Left colon (tissue), 2 donors: ENCODE measurements around the gene TSPAN32. TPM values are rescaled to one million over a fixed set of nuclear protein-coding genes. Genes with fewer than 3 reads are reported as not detected.

ENCODE experiments used
- ATAC-seq: fragments of 200-7000 bp; cut with Tn5 transposase; one replicate; pipeline ENCODE4 v1.9.1; 2020; ENCODE audit warnings: mild to moderate bottlenecking, moderate library complexity
- DNase-seq, 2 donors: peaks; one replicate each; pipeline ENCODE4 v3.0.0-alpha.2; 2020
- intact Hi-C, 2 donors: fragments of 100-400 bp; cut with DNase I in 1 of 2; cut with micrococcal nuclease in 1 of 2; formaldehyde crosslinking; loops; one replicate each; pipeline versions ENCODE4 v1.11.2 to v1.14.0; 2022; cut with DNase I, micrococcal nuclease
- total RNA-seq, 2 donors: library from RNA; stranded (reverse); fragmentation: NEBNext Ultra II Directional; extraction: Animal tissue kit (Norgen Biotek cat#: 25700); gene quantifications; one replicate each; pipeline ENCODE4 v1.2.1, GENCODE V29; 2021
- donor health status: DM: no; HTN: no; CAD: no.
- donor health status: DM: yes; HTN: yes; CAD: no.

TSPAN32 gene
- total RNA-seq, 2 donors from 2014 or later, result 1.3 TPM; not detected in 1

DNA sequence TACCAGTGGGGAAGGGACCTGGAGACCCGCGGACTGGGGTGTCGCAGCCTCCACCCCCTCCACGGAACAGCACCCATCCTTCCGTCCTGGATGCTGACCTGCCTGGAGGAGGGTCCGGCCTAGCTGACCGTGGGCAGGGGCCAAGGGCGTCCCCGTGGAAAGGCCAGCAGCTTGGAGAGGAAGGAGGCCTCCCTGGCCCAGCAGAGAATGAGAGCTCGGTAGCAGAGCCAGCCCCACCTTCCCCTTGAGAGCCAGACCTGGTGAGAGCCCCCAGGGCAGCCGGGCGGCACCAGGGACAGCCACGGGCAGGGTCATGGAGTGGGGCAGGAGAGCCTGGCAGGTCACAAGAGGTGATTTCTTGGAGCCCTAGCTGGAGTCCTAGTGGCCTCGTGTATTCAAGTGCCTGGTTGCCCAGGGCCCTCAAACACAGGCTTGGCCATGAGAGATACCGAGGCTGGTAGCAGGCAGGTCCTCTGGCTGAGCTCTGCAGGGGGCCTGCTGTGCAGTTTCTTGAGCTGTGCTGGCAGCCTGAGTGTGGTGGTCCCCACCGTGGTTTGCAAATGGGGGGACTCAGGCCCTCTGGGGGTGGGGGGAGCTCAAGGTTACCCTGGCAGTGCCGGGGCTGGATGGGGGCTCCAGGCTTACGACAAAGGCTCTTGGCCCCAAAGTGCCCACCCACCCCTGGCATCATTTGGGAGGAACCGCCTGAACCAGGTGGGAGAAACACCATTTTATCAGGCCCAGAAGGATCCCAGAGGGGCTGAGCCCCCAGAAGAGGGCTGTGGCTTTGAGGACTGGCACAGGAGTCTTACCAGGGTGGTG is 7.6 kb downstream of the TSPAN32 start:
- no peak for DNase-seq
- no peak for ATAC-seq
- intact Hi-C loops, result loop anchor here in 1 of 2 donors (5.0 kb wide), 1 partner anchor 113 kb away; no protein-coding TSS in a partner anchor

DNA sequence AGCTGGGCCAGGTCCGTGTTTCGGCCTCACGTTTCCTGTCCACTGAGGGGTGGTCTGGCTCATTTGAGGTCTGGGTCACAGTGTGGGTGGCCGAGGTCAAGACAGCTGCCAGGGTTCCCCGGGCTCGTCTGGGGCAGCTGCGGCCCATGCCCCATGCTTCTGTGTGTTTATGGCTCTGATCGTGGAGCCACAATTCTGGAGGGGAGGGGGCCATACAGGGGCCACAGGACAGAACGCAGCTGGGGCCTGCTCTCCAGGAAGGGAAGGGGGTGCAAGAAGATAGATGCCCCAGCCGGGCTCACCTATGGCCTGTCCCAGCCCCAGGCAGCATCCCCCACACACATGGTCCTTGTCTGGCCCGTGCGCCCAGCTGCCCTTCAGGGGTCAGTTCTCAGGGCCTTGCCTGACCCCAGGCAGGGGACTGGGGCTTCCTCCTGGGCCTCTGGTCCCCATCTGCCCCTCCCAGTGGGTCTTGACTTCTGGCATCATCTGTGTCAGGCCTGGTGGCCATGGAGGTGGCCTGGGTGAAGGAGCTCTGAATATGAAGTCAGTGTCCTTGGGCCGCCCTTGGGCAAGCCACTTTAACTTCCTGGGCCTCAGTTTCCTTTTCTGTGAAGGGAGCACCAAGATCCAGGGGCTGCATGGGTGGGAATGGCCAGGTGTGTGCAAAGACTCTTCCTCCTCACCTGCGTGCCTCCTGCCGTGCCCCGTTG is 8.4 kb downstream of the TSPAN32 start:
- intact Hi-C loops, result no loop called here
- ATAC-seq (no peak), DNase-seq (no peak)

DNA sequence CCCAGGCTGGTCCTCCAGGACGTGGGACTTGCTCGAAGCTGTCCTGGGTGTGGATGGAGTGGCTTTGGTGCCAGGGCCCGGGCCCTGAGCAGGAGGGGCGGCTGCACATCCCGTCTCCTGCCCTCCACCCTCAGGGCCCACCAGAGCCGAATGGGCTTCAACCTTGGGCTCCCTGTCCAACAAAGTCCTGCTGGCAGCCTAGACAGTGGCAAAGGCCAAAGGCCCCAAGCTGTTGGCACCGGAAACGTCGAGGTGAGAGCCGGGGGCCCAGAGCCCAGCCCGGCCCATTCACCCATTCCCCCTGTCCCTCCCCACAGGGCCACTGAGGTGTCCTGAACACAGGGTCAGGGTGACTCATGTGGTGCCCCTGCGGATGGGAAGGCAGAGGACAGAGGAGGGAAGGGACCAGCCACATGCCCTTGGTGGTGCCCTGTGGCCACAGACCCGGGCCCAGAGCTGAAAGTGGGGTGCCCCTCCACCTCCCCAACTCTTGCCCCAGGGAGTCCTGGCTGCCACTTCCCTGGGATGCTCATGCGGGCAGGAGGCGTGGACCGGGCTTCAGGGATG is 9.1 kb downstream of the TSPAN32 start:
- ATAC-seq, result no peak
- intact Hi-C loops, result no loop called here
- DNase-seq, result no peak

DNA sequence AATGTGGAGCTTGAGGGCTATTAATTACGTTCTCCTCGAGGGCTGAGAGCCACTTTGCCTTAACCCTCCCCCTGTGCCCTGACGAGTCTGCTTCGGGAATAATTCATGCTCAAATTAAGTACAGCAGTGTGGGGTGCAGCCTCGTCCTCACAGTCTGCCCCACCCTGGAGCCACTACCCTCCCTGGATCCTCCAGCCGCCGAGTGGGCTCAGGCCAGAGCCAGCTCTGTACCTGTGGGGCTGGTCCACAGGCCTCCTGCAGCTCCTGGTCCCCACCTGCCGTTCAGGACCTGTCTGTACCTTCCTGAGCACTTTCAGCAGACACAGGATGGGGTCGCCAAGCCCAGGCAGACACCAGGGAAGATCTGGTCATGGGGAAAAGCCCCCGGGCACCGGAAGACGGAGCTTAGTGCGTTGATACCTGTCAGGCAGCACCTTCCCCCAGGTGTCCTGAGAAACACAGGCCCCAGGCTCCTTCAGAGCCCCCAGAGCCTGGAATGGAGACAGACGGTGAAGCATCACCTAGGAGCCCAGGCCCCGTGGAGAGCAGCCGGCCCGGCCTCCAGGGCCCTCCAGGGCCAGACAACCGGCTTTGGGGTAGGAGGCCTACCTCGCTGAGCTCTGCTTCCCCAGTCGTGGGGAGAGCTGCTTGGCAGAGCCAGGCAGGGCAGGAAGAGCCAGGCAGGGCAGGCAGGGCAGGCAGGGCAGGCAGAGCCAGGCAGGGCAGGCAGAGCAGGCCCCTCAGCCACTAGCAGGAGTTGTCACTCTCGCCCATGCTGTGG is 9.7 kb downstream of the TSPAN32 start:
- intact Hi-C loops, result no loop called here
- ATAC-seq (no peak), DNase-seq (no peak)

DNA sequence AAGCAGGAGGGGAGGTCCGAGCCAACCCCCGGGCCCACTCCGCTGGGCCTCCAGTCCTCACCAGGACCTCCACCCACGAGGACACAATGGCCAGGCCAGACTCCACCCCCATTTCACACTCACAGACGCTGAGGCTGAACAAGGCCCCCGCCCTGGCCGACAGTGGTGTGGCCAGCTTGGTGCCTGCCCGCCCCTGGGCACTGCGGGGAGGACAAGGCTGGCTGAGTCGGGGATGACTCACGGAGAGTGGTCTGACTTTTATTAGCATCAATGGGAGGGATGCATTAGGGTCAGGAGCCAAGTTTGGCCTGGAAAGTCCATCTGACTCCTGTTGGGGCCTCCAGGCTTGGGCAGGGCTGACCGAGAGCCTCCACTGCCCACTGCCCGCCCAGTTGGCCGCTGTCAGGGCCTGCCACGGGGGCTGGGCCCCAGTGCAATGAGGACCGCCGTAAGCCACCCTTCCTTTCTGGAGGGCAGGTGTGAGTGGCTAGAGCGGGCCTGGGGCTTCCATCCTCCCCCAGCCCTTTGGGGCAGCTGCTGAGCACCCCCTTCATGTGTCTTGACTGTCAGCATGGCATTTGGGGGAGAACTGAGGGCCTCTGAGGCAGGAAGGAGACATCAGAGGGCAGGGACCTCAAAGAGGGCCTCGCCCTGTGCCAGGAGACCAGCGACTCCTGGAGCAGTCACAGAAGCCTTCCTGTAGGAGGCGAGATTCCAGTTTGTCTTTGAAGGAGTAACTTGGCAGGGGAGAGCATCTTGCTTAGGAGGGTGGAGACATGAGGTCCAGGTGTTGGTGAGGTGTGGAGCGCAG is 10.6 kb downstream of the TSPAN32 start:
- peak in 1 of 2 donors; percentile 27 for DNase-seq
- ATAC-seq, result no peak

DNA sequence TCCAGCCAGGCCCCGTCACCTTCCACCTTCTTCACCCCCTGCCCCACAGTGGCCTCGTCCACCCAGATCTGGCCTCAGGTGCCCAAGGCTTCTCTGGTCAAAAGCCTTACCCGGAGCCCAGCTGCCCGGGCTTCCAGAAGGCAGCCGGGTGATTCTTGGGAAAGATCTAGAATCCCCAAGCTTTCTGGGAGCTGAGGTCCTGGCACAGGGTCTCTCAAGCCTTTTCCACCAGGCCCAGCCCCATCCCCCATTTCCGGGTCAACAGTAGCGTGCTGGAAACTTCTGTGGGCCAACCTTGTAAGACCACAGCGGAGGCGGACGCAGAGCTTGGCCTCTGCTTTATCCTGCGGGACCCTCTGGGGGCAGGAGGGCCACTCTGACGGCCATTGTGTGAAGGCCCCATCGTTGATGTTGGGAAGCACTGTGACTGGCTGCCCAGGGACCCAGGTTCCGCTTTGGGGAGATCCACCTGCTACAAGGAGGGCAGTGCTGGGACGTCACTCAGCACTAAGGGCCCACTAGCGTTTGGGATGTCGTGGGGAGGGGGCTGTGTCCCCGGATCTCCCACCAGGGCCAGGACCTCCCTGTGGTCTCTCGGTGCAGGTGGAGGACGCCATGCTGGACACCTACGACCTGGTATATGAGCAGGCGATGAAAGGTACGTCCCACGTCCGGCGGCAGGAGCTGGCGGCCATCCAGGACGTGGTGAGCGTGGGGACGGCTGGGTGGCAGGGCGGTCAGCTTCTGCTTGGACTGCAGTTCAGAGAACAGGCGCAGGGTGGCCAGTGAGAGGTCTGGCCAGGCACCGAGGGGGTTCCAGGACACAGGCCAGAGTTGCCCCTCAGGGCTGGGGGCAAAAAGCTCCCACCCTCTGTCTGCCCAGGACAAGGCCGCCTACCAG is 11.5 kb downstream of the TSPAN32 start:
- DNase-seq (no peak), ATAC-seq (no peak)
- intact Hi-C loops, result no loop called here

More for the DNA sequence above, 10.6 kb downstream of the TSPAN32 start:
- intact Hi-C loops, result no loop called here

DNA sequence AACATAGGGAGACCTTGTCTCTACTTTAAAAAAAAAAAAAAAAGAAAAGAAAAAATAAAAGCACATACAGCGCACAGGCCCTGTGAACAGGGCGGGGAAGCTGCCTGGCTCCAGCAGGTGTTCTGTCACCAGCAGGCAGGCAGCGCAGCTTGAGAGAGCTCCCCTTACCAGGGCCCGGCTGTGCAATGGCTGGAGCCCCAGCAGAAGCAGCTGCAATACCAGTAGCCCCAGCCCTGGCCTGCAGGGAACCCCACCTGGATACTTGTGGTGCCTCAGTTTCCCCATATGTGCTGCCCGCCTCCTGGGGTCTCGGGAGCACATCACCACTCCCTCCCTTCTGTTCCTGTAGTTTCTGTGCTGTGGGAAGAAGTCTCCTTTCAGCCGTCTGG is 12.3 kb downstream of the TSPAN32 start:
- DNase-seq, result no peak
- intact Hi-C loops, result no loop called here
- ATAC-seq, result no peak

DNA sequence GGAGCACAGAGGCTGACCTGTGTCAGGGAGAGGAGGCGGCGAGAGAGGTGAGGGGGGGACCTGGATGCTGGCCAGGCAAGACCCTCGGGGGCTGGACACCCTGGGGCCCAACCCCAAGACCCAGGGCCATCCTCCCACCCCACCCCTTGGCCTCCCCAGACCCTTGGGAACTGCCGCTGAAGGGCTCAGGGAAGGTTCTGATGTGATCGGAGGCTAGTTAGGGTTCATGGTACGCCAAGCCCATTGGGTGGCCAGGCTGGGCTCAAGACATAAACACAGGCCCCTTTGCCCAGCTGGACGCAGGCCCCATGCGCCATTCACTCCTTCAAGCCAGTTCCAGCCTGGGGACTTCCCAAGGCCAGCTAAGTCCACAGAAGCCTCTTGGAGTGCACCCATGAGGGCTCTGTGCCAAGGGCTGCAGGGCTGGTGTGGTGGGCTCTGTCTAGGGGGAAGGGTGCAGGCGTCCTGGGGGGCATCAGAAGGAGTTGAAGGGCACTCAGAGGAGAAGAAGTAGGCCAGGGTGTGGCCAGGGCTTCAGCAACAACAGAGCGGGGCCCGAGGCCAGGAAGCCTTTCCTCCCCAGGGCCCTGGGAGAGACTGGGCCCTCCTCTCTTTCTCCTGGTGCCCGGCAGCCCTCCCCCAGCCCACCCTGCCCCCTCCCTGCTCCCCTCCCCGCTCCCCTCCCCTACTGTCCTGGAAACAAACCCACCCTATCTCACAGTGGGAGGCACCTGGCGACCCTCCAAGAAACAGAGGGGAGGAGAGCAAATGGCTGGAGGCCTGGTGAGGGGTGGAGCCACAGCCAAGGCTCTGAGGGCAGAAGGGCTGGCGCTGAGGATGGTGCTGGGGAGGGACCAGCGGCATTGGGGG is 12.9 kb downstream of the TSPAN32 start:
- DNase-seq, result peak; percentile 70 to 85
- peak; percentile 49 for ATAC-seq
- intact Hi-C loops, result no loop called here

DNA sequence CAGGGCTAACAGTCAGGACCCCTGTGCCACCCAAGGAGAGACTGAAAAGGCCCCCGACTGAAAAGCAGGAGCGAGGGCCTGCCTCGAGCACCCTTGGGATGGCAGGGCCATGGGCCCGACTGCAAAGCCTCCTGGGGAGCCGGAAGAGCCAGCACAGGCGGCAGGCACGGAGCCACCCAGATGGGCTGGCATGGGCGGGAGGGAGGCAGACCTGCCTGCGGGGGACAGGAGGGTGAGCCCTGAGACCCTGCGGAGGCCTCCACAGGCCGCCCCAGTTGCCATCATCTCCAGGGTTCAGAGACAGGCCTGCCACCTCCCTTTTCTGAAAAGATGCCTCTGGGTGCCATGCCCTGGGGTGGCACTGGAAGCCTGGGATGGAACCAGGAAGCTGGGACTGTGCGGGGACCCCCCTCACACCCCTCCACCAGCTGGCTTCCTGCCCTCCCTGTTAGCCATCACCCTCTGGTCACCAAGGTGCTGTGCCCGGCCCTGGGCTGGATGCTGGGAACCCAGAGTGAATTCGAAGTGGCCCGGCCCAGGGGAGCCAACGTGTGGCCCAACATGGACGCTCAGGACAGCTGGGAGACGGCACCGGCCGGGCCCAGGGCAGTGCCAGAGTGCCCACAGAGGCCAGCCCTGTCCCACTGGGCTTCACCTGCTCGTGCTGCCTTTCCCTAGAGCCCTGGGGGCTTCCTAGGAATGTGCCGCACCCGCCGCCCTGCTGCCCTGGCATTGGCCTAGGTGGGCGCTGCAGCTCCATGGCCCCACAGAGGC is 13.8 kb downstream of the TSPAN32 start:
- intact Hi-C loops, result no loop called here
- DNase-seq (no peak), ATAC-seq (peak; percentile 6)

DNA sequence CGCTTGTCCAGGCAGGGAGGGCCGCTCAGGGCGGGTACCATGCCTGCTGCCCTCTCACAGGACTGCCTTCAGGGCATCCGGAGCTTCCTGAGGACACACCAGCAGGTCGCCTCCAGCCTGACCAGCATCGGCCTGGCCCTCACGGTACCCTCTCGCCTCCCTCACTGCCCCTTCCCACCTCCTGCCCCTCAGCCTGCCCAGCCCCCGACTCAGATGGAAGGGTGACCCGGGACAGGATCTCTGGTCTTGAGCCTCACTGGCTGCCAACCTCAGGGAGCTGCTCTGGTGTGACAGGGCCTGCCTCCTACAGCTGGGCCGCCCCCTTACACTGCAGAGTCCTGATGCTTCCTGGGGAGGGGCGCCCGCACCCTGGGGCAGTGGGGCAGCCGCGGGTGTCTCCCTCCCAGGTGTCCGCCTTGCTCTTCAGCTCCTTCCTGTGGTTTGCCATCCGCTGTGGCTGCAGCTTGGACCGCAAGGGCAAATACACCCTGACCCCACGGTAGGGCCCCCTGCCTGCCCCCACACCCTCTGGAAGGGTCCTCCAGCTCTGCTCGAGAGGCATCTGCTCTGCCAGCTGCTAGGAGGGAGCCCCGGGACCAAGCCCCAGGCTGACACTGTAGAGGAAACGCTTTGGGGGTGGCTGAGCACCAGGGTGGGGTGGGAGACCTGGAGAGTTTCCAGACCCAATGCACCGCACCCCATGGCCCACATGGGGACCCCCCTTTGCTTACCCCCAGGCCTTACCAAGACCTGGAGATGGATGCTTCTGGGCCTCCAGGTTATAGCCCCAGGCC is 14.6 kb downstream of the TSPAN32 start:
- no peak for DNase-seq
- no peak for ATAC-seq
- intact Hi-C loops, result no loop called here

DNA sequence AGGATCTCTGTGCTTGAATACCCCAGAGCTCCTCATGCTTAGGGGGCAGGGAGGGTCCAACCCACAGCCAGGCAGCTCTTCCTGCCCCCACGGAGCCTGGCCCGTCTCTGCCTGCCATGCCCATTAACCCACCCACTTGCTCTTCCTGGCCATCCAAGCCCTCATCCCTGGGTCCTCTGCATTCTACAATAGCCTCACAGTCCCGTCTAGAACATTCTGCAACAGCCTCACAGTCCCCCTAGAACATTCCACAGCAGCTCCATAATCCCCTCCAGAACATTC is 15.1 kb downstream of the TSPAN32 start:
- no peak for ATAC-seq
- DNase-seq, result no peak
- intact Hi-C loops, result no loop called here

DNA sequence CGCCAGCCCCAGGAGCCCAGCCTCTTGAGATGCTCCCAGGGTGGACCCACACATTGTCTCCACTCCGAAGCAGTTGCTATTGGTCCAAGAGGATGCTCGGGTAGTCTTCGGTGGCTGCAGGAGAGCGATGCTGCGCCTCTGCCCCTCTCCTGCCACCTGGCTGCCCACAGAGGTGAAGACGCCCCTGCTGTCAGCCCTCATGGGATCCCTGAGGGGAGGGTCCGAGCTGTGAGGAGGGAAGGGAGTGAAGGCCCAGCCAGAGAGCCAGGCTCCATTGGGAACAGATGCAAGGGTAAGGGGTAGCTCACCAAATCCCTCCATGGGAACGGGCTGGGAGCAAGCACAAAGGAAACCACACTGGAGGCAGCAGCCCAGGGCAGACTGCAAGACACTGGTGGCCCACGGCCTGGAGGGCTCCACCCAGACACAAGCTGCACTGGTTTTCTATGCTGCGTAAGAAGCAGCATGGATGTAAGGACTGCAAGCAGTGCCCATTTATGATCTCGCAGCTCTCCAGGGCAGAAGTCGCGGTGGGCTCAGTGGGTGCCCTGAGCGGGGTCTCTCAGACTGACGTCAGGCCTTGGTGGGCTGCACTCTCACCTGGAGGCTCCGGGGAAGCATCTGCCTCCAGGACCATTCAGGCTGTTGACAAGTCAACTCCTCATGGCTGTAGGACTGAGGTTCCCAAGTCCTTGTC is 15.7 kb downstream of the TSPAN32 start:
- DNase-seq, result no peak
- intact Hi-C loops, result no loop called here
- no peak for ATAC-seq

DNA sequence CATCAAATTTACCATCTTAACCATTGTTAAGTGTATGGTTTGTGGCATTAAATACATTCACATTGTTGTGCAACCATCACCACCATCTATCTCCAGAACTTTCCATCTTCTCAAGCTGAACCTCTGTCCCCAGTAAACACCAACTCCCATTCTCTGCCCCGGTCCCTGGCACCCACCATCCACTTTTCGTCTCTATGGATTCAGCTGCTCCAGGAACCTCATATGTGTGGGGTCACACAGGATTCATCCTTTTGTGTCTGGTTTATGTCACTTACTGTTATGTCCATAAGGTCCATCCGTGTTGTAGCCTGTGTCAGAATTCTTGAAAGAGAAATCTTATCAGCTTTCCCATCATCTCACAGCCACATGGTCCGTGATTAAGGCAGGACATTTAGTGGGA is 16.3 kb downstream of the TSPAN32 start:
- intact Hi-C loops, result no loop called here
- ATAC-seq (no peak), DNase-seq (no peak)

DNA sequence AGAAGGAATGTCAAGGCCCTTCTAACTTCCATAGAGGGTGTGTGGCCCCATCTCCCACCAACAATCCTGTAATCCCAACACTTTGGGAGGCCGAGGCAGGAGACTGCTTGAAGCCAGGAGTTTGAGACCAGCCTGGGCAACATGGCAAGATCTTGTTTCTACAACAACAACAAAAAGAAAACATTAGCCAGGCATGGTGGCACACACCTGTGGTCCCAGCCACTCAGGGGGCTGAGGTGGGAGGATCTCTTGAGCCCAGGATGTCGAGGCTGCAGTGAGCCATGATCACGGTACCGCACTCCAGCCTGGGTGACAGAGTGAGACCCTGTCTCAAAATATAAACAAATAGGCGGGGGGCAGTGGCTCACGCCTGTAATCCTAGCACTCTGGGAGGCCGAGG is 16.9 kb downstream of the TSPAN32 start:
- DNase-seq (no peak), ATAC-seq (no peak)
- intact Hi-C loops, result no loop called here
